Endometrium (tissue), 2 donors: ENCODE results near the gene HCN3.

Experiments used
- FAIRE-seq: peaks from 2 replicates; lab custom pipeline; 2012; peaks lifted over from hg19 to GRCh38; lab: Jason Lieb, UNC
- donor health status: control.
- donor health status: control.

HCN3 gene

DNA sequence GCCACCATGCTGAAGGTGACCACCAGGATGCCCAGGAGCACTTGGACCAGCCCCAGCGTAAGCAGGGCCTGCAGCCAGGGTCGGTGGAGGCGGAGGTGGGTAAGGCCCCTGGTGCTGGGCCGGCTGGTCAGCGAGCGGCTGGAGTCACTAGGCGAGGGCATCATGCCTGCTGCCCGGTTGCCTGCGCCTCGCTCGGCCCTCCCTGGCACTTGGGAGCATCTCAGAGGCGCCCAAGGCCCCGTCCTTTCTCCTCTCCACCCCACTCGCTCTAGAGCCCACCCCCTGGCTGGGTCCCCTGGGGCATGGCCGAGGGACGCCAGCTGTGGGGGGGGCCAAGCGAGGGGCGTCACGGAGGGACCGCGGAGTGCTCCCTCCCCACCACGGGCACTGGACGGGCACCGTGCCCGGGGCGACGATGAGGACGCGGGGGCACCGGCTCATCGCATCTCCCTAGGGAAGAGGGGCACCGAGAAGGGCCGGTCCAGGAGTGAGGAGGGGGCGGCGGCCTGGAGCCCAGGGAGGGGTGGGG lies 22.5 kb upstream of the HCN3 start:
- no peak for FAIRE-seq

DNA sequence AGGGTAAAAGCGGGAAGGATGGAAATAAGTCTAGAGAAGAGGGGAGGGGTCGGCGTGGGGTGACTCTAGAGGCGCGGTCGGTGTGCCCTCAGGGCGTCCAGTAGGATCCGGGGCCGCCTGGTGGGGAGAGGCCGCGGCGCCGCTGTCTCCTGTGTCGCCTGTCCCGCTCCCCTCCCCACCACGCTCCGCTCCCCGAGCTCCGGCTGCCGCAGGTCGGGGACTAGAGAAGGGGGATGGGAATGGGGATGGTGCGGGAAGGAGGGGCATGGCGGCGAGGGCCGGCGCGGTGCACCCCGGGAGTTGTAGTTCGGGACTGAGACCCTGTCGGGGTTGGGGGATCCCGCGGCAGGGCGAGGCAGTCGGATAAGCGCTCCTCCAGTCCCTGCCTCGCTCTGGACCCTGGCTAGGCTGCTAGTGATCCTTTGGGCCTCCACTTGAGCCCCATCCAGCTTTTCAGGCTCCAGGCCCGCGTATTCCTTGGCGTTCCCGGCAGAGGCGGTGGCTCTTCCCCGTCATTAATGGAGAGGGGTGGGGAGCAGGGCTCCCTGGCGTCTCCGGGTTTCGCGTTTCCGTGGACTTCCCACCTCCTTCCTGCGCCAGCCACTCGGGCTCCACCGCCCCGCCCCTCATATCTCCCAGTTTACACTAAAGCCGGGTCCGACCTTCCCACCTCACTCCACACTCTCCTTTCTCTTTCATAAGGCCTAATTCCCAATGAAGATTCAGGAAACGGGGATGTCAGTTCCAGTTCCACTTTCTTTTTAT lies 21.8 kb upstream of the HCN3 start, which contains the start of gene ENTREP3:
ENTREP3 (minus strand) TSS at position 241 of the 765 bp plus-strand sequence. CDS start 606 bp downstream, outside the sequence.
- FAIRE-seq = no peak

DNA sequence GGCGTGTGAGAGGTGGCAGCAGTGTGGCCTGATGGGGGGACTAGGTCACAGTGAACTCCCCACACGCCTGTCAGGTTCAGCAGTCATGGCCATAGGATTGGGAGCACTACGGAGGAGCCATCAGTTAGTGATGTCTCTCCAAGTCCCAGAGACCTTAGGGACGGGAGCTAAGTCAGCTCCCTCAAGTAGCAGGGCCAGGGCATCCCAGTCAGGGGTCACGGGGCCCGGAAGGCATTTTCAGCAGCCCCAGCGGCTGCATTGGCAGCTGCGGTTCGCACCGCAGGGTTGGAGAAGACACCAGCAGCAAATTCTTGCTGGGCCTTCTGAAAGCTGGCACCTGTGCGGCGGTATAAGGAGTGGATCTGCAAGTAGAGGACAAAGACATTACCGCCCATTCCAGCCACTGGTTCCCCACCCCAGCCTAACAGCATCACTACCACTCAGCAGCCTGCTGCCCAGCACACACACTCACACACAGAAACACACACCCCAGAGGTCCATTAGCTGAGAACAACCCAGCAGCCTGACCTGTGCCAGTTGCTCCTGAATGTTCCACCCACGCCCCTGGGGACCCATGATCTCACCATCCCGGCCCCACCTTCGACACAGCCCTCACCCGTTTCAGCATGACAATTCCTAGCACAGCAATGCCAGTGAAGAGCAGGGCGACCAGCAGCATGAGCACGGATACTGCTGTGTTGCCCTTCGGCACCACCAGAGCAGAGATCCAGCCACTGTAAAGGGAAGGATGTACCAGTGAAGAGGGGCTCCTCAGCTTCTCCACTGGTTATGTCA lies 21.0 kb upstream of the HCN3 start:
- no peak for FAIRE-seq

DNA sequence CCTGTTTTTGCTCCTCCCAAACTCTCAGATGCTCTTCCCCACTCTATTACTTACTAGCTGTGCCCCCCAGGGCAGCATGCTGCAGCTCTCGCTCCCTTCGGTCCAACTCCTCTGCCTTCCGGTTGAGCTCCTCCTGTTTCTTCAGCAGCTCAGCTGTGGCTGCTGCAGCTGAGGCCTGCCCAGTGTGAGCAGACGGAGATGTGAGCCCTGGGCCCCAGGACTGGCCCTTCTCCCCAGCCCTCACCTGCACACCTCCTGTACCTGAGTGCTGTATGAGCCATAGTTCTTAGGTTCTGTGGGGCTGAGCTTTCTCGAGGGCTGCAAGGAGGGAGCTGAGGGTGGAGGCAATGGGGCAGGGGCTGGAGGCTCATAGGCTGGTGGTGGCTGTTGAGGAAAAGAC lies 17.0 kb upstream of the HCN3 start:
- no peak for FAIRE-seq

DNA sequence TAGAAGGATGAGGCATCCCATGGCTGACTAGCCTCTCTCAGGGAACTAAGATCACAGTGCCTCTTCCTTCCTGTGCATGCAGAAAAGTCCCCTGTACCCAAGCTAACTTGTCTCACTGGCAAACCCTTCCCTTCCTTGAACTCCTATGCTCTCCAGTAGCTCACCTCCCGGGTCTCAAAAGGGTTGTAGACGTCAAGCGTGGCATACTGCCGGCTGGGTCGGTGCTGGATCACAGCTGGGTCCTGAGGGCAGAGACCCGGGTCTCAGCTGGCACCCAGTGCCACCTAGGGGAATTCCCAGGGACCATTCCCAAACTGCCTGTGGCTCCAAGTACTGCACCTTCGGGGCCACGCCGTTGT lies 15.8 kb upstream of the HCN3 start:
- no peak for FAIRE-seq

DNA sequence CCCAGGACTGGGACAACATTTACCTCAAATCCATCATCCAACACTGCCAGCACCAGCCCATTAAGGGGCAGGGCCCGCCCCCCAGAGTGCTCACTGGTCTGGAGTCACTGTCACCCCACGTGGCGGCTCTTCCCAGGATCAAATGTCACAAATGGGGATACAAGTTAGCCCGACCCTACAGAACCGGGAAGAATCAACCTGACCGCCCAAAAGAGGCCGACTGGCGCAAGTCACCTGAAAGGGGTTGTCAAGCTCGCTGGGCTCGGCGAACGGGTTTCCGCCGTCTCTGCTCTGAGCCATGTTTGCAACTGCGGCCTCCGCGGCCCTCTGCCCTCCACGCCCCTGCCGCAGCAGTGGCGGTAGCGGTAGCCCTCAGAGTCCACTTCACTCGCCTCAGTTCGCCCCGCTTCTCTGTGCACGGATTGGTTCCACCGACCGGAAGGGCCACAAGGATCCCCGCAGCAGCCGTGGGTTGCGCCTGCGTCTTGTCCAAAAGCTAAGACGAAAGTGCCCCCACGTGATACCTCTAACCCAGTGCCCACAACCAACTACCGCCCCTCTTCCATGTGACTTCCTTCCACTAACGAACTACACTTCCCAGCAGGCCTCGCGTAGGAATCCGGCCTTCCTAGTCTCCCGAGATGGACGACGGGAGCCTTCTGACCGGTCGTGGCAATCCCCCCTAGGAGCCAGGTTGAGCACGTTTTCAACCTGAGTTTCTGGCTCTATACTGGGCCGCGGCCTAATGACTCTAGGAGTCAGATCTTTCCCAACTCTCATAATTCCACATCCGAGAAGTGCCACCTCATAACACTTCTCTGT lies 15.2 kb upstream of the HCN3 start, which contains the start of gene SCAMP3:
SCAMP3 (minus strand) TSS at position 509 of the 822 bp plus-strand sequence; CDS start at position 300, 209 bp downstream.
- FAIRE-seq = peak; percentile 86

DNA sequence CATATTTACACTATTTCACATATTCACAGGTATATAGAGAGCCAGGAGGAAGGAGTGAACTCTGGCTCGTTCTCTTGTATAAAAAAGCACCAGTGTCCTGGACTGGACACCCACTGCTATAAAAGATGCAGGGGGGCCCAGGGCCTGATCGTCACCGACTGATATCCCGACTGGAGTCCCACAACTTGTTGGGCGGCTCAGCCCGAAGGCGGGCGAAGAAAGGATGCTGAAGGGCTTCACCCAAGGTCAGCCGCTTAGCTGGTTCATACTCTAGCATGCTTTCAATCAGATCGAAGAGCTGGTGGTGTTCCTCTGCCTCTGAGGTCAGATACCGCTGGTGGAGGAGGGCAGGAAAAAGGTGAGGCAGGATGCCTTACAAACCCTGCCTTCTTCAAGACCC lies 14.2 kb upstream of the HCN3 start:
- no peak for FAIRE-seq

DNA sequence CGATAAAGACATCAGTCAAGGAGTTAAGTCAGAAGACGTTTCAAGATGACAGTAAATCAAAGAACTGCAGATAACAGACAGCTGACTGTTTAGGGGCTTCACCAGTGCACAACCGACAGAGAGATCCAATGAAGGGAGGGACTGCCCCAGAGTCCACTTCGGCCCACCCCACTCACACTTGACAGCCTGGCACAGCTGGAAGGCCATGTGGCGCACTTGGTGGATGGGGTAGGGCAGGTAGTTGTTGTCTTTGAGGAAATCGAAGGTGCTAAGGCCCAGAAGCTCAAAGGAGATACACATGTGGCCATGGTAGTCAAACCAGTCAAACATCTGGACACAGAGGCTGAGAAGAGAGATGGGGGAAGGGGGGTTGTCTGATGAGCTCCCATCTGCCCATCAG lies 10.7 kb upstream of the HCN3 start:
- FAIRE-seq = no peak

DNA sequence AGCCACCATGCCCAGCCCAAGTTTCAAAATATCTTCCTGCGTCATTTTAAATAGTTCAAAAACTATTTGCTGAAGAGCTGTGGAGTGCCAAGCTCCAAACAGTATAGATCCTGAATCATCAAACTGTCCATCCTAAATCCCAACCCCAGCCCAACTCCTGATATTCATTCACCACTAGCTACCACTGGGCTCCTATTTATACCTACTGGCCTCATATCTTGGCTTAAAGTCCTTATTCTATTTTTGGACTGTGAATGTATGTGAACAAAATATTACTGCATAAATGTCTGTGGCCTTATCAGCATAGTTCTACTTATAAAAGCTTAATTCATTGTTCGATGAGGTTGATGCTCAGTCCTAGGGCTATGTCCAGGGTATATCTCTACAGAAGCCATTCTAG lies 9.9 kb upstream of the HCN3 start:
- FAIRE-seq = no peak

DNA sequence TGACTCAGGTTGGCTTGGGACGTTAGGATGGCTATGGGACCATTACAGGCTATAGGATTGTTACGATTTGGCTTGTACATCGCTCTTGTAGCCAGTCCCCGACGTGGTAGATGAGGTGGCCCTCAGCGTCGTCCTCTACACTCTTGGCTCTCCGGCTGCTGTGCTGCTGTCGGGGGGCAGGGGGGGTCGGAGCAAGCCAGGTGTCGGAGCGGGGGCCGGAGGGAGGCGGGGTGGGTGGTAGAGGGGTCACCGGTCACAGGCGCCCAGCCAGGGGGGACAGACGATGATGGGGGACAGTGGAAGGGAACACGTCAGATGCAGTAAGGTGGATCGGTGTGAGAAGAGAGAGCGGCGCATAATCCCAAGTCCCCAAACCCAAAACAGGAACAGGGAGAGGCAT lies 8.6 kb upstream of the HCN3 start:
- FAIRE-seq = no peak

DNA sequence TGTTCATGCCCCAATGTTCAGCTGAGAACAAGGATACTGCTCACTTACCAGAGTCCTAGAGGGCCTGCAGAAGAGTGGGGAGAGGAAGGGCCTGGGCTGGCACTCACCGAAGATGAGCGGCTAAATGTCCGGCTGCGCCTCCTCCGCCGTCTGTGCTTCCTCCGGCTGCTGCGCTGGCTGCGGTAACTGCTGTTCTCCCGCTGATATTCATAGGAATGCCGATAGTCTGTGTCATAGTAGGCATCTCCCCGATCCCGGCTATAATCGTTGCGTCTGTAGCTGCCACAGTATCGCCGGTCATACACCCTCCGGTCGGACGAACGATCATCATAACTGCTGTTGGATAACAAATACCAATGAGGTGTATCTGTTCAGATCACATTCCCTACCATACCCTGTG lies 7.9 kb upstream of the HCN3 start:
- FAIRE-seq = no peak

DNA sequence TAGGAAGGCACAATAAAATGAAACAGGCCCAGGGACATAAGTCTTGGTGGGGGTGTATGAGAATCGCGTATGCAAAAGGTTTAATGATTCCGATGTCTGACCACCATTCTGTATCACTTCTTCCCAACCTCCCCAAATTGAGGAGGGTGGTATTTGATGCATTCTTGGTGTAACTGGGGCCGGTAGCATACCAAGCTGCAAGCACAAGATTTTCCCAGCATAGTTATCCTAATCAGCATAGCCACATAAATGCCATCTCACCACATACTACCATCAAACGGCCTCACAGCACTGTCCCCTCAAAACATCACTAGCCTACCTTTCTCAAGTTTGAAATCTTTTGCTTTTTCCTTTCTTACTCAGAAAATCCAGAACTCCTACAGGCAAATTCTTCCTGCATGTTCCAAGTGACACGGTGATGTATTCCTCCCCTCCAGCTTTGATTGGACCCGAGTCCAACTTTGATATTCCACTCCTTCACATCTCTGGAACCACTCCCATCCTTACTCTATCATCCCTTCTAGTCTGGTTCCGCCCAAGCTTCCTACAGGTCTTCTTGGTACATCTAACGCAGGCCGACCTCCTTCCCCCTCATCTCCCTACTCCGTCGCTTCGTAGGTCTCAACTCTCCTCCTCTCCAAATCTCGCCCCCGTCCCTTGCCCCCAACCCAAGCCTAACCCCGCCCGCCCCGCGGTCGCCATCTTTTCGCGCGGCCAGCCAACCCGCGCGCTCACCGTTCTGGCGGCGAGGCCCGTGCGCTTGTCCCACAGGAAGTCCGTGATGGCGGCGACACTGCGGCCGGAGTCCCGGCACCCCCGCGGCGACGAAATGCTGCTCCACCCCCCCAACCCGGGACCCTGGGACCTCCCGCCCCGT lies 4.6 kb upstream of the HCN3 start:
- FAIRE-seq = no peak

DNA sequence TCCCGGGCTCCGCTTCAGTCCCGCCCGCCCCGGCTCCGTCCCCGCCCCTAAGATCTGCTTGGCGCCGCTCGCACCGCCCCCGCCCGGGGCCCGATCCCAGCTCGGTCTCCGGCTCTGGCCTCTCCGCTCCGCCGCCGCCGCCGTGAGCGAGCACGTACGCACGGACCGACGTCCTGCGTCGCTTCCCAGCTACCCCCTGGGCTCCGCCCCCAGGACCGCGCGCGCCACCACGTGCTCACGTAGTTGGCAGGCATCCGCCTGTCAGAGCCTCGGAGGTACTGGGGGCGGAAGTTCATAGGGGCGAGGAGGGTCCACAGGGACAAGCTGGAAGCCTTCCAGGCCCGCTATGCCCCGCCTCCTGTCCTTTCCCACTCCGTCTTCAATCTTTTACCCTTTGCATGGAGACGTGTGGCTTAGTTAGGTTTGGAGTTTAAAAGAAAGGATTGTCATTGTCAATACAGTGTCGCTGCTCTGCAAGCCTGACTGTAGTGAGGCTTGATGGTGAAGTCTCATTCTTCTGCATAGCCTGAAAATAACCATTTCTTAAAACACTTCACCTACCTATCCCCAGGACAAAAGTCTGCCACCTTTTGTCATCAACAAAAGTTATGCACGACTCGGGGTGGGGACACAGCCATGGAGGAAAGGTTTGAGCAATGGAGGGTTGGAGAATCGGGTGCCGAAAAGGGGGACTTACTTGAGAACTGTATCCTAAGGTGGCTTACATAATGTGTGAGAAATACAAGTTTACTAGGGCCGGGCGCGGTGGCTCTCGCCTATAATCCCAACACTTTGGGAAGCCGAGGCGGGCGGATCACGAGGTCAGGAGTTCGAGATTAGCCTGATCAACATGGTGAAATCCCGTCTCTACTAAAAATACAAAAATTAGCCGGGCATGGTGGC lies 3.7 kb upstream of the HCN3 start, which contains the start of gene CLK2:
CLK2 (minus strand) TSS at position 162 of the 903 bp plus-strand sequence. CDS start 2,527 bp downstream, outside the sequence.
- FAIRE-seq = no peak

DNA sequence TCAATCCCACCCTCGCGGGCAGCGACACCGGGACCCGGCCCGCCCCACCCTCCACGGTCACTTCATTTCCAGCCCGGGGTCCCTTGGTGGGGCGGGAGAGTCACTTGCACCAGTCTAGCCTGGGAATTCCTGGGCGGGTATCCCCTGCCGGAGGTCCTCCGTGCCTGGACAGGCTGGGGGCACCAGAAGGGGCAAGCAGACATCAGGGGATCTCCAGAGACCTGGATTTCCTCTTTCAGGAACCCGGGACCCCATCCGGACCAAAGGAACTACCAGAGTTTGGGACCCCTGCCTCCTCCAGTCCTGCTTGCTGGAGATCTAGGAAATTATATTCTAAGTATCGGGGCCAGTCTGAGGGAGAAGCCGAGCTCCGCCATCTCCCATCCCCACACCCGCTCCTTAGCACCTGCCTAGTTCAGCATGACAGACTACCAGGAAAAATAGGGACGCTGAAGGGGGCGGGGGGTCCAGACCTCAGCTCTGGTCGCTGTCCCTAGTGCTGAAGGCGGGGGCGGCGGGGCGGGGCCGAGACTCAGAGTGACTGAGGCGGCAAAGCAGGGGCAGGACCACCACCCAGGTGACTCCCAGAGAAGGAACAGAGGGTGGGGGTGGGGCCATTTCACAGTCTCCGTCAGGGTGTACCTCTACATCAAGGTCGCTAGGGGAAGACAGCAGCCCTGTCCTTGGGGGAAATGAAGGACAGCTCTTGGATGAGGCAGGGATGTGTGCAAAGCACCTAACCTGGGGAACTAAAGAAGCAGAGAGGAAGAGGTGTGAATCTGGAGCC lies 832 bp downstream of the HCN3 start:
- FAIRE-seq = no peak

DNA sequence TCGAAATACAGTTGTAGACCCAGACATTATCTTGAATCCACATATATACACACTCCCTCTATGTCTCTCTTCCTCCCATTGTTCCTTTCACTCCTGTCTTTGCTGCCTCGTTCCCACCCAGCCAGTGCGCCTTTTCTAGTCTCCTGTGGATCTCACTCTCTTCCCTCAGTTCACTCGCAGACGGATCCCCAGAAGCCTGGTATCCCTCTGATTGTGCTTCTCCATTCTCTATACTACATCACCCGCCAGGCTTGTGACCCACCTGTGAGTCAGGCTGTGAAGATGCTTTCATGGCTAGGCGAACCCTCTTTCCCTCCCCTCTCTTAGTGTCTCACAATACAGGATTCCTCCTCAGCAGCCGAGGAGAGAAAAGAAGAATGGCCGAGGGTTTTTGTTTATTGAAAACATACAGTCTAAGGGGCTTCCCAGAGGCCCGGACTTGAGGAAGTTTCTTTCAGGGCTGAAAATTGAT lies 1.5 kb downstream of the HCN3 start:
- no peak for FAIRE-seq

DNA sequence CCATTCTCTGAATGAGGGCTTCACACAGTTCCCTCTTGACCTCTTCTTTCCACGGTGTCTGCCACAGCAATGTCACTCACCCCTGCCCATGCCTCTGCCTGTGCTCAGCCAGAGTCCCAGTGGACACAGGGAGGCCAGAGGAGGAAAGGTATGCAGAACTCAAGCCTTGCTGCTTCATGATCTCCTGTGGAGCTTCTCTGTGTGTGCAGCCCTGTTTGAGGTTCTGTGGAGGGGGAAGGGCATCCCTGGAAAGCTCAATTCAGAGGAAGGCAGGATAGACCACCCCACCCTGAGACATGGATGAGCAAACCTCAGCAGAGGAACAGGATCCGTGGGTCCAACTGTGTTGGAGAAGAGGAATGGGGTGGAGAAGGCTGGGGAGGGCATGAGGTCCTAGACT lies 2.0 kb downstream of the HCN3 start:
- no peak for FAIRE-seq

DNA sequence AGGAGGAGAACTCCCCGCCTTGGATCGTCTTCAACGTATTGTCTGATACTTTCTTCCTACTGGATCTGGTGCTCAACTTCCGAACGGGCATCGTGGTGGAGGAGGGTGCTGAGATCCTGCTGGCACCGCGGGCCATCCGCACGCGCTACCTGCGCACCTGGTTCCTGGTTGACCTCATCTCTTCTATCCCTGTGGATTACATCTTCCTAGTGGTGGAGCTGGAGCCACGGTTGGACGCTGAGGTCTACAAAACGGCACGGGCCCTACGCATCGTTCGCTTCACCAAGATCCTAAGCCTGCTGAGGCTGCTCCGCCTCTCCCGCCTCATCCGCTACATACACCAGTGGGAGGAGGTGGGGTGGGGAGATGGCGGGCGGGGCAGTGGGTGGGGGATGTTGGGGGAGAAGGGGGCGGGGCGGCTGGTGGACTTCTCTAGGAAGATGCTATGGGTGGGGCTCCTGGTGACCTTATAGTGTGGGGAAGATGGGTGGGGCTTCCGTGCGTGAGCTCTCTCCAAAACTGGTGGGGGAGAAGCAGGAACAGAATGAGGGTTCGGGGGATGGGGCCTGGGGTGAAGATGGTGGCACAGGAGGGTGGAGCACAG lies 5.3 kb downstream of the HCN3 start:
- FAIRE-seq = no peak

DNA sequence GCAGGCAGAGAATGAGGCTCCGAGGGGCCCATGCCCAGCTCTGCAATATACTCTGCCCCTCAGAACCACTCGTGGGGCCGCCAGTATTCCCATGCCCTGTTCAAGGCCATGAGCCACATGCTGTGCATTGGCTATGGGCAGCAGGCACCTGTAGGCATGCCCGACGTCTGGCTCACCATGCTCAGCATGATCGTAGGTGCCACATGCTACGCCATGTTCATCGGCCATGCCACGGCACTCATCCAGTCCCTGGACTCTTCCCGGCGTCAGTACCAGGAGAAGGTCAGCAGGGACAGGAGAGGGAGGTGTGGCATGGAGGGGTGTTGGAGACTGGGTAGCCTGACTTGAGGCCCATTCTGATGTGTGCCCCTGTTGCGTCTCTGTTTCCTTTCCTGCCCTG lies 7.2 kb downstream of the HCN3 start:
- no peak for FAIRE-seq

DNA sequence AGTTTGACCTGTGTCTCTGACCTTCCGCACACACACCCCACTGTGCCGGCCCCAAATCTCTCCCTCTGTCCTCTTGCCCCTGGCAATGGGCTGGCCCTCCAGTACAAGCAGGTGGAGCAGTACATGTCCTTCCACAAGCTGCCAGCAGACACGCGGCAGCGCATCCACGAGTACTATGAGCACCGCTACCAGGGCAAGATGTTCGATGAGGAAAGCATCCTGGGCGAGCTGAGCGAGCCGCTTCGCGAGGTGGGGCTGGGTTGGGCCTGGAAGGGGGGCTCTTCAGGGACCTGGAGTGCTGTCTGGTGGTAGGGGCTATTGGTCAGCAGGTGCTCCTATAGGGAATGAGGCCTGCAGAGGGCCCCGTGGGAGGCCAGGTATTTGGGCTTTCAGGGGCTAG lies 7.8 kb downstream of the HCN3 start:
- FAIRE-seq = no peak
